AG04449 (cell line): ENCODE measurements around the gene NTM.

Experiments used
- CTCF ChIA-PET: fragments of 350-600 bp; formaldehyde crosslinking; extraction: SDS; loops from one replicate; lab custom pipeline; 2021; ENCODE audit warnings: antibody characterized with exemption; lab: Yijun Ruan, JAX
- POLR2A ChIA-PET: fragments of 400-600, 350-600 bp; formaldehyde crosslinking; extraction: SDS; loops from one replicate; lab custom pipeline; 2020; ENCODE audit warnings: antibody characterized with exemption, inconsistent platforms; lab: Yijun Ruan, JAX
- DNase-seq: peaks from one replicate; pipeline ENCODE4 v3.0.0-alpha.2; 2010; ENCODE audit warnings: low read depth, low spot score
- H3K4me3 ChIP-seq: 2 replicates; pipeline ENCODE4 v1.5.1; 2011; ENCODE audit warnings: low read depth, mild to moderate bottlenecking, control low read depth, low read length
- CTCF ChIP-seq: IDR thresholded peaks from one replicate; pipeline ENCODE4 v1.5.1; 2011; ENCODE audit warnings: mild to moderate bottlenecking, moderate library complexity, low read length, control low read depth, inconsistent platforms; ENCODE audit not compliant: insufficient read depth; ENCODE audit errors: missing control alignments

Gene NTM

GRCh38 chr11:131441051-131441810 is 70.8 kb downstream of the NTM start:
- POLR2A ChIA-PET = no interaction called here
- DNase-seq = no peak
- H3K4me3 ChIP-seq = no peak overlapping the region
- no peak for TF ChIP-seq CTCF
- CTCF ChIA-PET = no interaction called here

GRCh38 chr11:131446590-131447275 is 76.3 kb downstream of the NTM start:
- no peak overlapping the region for H3K4me3 ChIP-seq
- DNase-seq = no peak
- TF ChIP-seq CTCF = no peak
- ChIA-PET CTCF (no interaction called here), POLR2A (no interaction called here)

- ChIA-PET POLR2A (no interaction called here), CTCF (no interaction called here)
- DNase-seq = no peak
- H3K4me3 ChIP-seq = no peak overlapping the region
- no peak for TF ChIP-seq CTCF
Measured at GRCh38 chr11:131447277-131447815, 76.9 kb downstream of the NTM start.

- DNase-seq = no peak
- H3K4me3 ChIP-seq = no peak overlapping the region
- no peak for TF ChIP-seq CTCF
- ChIA-PET CTCF (no interaction called here), POLR2A (no interaction called here)
Measured at GRCh38 chr11:131447898-131448297, 77.5 kb downstream of the NTM start.

- ChIA-PET CTCF (no interaction called here), POLR2A (no interaction called here)
- no peak overlapping the region for H3K4me3 ChIP-seq
- TF ChIP-seq CTCF = no peak
- no peak for DNase-seq
Measured at GRCh38 chr11:131449036-131450019, 78.9 kb downstream of the NTM start.
